C4-2B (cell line): ENCODE results near the gene DTD1.

Experiments used
- CTCF ChIP-seq: fragments of 450-650 bp; conservative IDR thresholded peaks from 2 replicates; pipeline ENCODE4 v1.5.1; 2017; ENCODE audit warnings: mild to moderate bottlenecking
- ZFX ChIP-seq: fragments of 450-650 bp; IDR thresholded peaks from 2 replicates; pipeline ENCODE4 v1.6.1; 2017

GRCh38 chr20:18566892-18567738, 20.7 kb upstream of the DTD1 start, which contains the start of gene SMIM26:
- TF ChIP-seq CTCF (no peak), ZFX (peak; percentile 89)
